ENCODE measurements around the gene TM7SF2. TPM values are rescaled to one million over a fixed set of nuclear protein-coding genes. Genes with fewer than 3 reads are reported as not detected.
A peak's percentile ranks its signal among the peaks of the same experiment; 100 is the strongest.

TM7SF2 gene
- total and polyA plus RNA-seq, 2 of the 8 experiments (the other 6 are each of a cell fraction or from before 2014, with no cell fraction given), result 40.1 to 96.0 TPM

GRCh38 chr11:65133724-65134123 is 22.1 kb downstream of the TM7SF2 start:
- H2AK5ac ChIP-seq (ENCODE audit: low read depth, low read length), result no peak overlapping the region
- H3K4ac ChIP-seq (replicated peaks; ENCODE audit: insufficient read length, low read depth, low read length), result peak overlapping the region; percentile 50
- DNase-seq (ENCODE audit: low read depth in 1 of 2, low spot score in 2 of 2) (no peak), FAIRE-seq (no peak)
- peaks cover 11 to 27% (median 23%) of the 10 kb centered on the region in 4 experiments; a peak in 7 of 8 replicates for H3K36me3 ChIP-seq (ENCODE audit: control insufficient read depth in 2 of 4, insufficient read depth in 4 of 4, low read length in 3 of 4)
- H4K5ac ChIP-seq (ENCODE audit: insufficient read length, low read depth, low read length), result no peak overlapping the region
- H3K79me2 ChIP-seq (ENCODE audit: control insufficient read depth in 1 of 2, insufficient read depth in 2 of 2, low read length in 2 of 2), result peaks cover 0 to 15% of the 10 kb centered on the region in 2 experiments; a peak in 1 of 4 replicates
- peaks cover 0 to 11% of the 10 kb centered on the region in 2 experiments for H4K20me1 ChIP-seq (replicated peaks in 1 of 2; ENCODE audit: control insufficient read depth in 1 of 2, insufficient read depth in 2 of 2, low read length in 2 of 2)
- H3K23me2 ChIP-seq (ENCODE audit: low read depth, low read length), result peaks cover 14% of the 10 kb centered on the region
- H3K27ac ChIP-seq (ENCODE audit: low read depth, low read length), result no peak overlapping the region; the same call in 1 of the 2 replicates
- no peak overlapping the region for H2BK12ac ChIP-seq (ENCODE audit: low read depth, low read length)
- H3K18ac ChIP-seq (ENCODE audit: extremely low read depth, low read length), result no peak overlapping the region
- peak overlapping the region; percentile 77 to 91 for H3K4me2 ChIP-seq (ENCODE audit: insufficient read depth in 1 of 2, low read depth in 2 of 2, low read length in 2 of 2)
- WGBS, 2 experiments (ENCODE audit: extremely low coverage in 1 of 2, insufficient coverage in 1 of 2, insufficient read length in 1 of 2, insufficient replicate concordance in 2 of 2, low coverage in 1 of 2, low lambda C conversion rate in 2 of 2, missing lambda C conversion rate in 1 of 2), result 5% methylated on average over 20 of the region's 20 CpGs; no CpG with 5 or more reads in 1 of the 2 experiments
- H2AFZ ChIP-seq (ENCODE audit: low read length), result no peak overlapping the region
- no peak overlapping the region for H3K14ac ChIP-seq (ENCODE audit: insufficient read length)
- H3K4me1 ChIP-seq (replicated peaks in 1 of 4; ENCODE audit: control insufficient read depth in 3 of 4, insufficient read depth in 4 of 4, low read length in 3 of 4), result peaks cover 0 to 13% (median 7%) of the 10 kb centered on the region in 4 experiments; a peak in 6 of 7 replicates
- H3K4me3 ChIP-seq (ENCODE audit: extremely low read depth in 1 of 4, insufficient read depth in 2 of 4, low read depth in 3 of 4, low read length in 4 of 4), result peak overlapping the region; percentile 84 to 94 (median 88)
- ChIA-PET CTCF (ENCODE audit: partially characterized antibody) (interaction anchor here (0.6 to 2.9 kb wide), 4 partner anchors 23 to 1195 kb away, joined by 3 to 13 read pairs (median 4); partner anchors contain the start of gene TM7SF2), POLR2A (ENCODE audit: partially characterized antibody) (interaction anchor here (1.0 to 15.8 kb wide), 7 partner anchors 7 to 198 kb away, joined by 3 to 305 read pairs (median 20); partner anchors contain the start of genes CAPN1, FAU, GPHA2 and MRPL49)
- H3K9ac ChIP-seq (replicated peaks in 1 of 4; ENCODE audit: extremely low read depth in 1 of 4, low read depth in 3 of 4, low read length in 3 of 4), result peak overlapping the region in 3 of 4 experiments; percentile 31 to 98 (median 88); a peak in 5 of 7 replicates
- H3K56ac ChIP-seq (replicated peaks; ENCODE audit: insufficient read length, low read depth, low read length), result peak overlapping the region; percentile 34
- H2BK20ac ChIP-seq (ENCODE audit: low read length), result no peak overlapping the region
- no peak overlapping the region for H4K91ac ChIP-seq (replicated peaks; ENCODE audit: insufficient read length, low read length)
- no peak overlapping the region for H2BK120ac ChIP-seq (replicated peaks; ENCODE audit: low read depth, low read length)
- H3K23ac ChIP-seq (ENCODE audit: insufficient read length), result no peak overlapping the region
- no peaks in the 10 kb centered on the region for H3K27me3 ChIP-seq (replicated peaks in 1 of 4; ENCODE audit: control insufficient read depth in 3 of 4, extremely low read depth in 1 of 4, insufficient read depth in 3 of 4, low read length in 3 of 4)
- H4K8ac ChIP-seq (ENCODE audit: extremely low read depth, insufficient read depth, low read length), result peak overlapping the region; percentile 98
- H2BK5ac ChIP-seq (ENCODE audit: low read depth, low read length), result peak overlapping the region; percentile 100; the same call in 1 of the 2 replicates
- H3K79me1 ChIP-seq (ENCODE audit: low read depth, low read length), result peaks cover 3% of the 10 kb centered on the region; the same call in 1 of the 2 replicates
- no peaks in the 10 kb centered on the region for H3K9me3 ChIP-seq (ENCODE audit: insufficient read depth in 2 of 2, low read depth in 1 of 2, low read length in 1 of 2)
- H2BK15ac ChIP-seq (ENCODE audit: low read length), result no peak overlapping the region
